Esophagus muscularis mucosa (tissue), 3 donors: ENCODE measurements around the gene ACER1.

ENCODE experiments used
- CTCF ChIP-seq, 3 experiments: fragments of 200-600 bp in 2 of 3; fragments of 450-650 bp in 1 of 3; sonication (generic) in 2 of 3; IDR thresholded peaks; one replicate each; pipeline ENCODE4 v1.5.1; 2017 to 2019; ENCODE audit warnings: antibody characterized with exemption in 3 of 3, mild to moderate bottlenecking in 2 of 3, moderate library complexity in 1 of 3
- POLR2A ChIP-seq: fragments of 450-650 bp; IDR thresholded peaks from one replicate; pipeline ENCODE4 v1.6.1; 2017; ENCODE audit warnings: antibody characterized with exemption, moderate library complexity, mild to moderate bottlenecking, low read depth

DNA sequence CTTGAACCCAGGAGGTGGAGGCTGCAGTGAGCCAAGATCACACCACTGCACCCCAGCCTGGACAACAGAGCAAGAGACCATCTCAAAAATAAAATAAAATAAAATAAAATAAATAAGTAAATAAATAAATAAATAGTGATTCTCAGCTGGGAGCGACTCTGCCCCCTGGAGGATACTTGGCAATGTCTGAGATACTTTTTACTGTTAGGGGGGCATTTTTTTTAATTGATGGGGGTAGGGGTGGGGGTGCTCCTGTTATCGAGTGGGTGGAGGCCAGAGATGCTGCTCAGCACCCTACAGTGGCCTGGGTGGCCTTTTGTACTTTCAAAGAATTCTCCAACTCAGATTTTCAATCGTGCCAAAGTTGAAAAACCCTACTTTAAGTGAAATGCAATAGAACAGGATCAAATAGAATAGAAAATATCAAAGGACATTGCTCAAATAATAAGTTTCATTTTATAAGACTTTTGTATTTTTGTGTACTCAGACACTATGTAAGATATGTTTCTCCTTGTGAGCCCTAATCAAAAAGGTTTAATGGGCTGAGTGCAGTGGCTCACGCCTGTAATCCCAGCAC lies 20.8 kb upstream of the ACER1 start:
- TF ChIP-seq CTCF (IDR thresholded peaks at IDR 0.05) (peak in 1 of 3 experiments; percentile 47), POLR2A (no peak)
